Testis (tissue), 3 donors: ENCODE measurements around the gene C14orf93. TPM values are rescaled to one million over a fixed set of nuclear protein-coding genes. Genes with fewer than 3 reads are reported as not detected.

Experiments used
- DNase-seq: peaks from one replicate; pipeline ENCODE4 v3.0.0-alpha.2; 2019
- H3K27ac ChIP-seq, 2 donors: fragments of 200-600 bp; sonication (generic); one replicate each; pipeline ENCODE4 v1.5.1; 2019
- H3K27me3 ChIP-seq: fragments of 200-600 bp; sonication (generic); one replicate; pipeline ENCODE4 v1.5.1; 2019
- H3K36me3 ChIP-seq: fragments of 200-600 bp; sonication (generic); one replicate; pipeline ENCODE4 v1.5.1; 2017; ENCODE audit warnings: low read depth; ENCODE audit errors: missing control alignments
- H3K4me1 ChIP-seq: fragments of 200-600 bp; sonication (generic); one replicate; pipeline ENCODE4 v1.5.1; 2019
- H3K4me3 ChIP-seq, 2 donors: fragments of 200-600 bp; sonication (generic); one replicate each; pipeline ENCODE4 v1.5.1; 2017 to 2019
- H3K9me3 ChIP-seq: fragments of 200-600 bp; sonication (generic); one replicate; pipeline ENCODE4 v1.5.1; 2017
- POLR2A ChIP-seq: fragments of 450-650 bp; IDR thresholded peaks from one replicate; pipeline ENCODE4 v1.6.1; 2017; ENCODE audit warnings: antibody characterized with exemption, mild to moderate bottlenecking, moderate library complexity
- WGBS, 2 donors: methylation state at CpG; one replicate each; pipeline ENCODE4 v1.1.5; 2018; 5-methylcytosine and 5-hydroxymethylcytosine counted together
- intact Hi-C: fragments of 100-400 bp; cut with DNase I; formaldehyde crosslinking; loops from one replicate; pipeline ENCODE4 v1.15.1; 2023; ENCODE audit warnings: low total_unique reads
- polyA plus RNA-seq: library from polyadenylated mRNA; stranded (reverse); fragments of 350-450 nt; fragmentation: Illumina TruSeq; extraction: RNeasy Lipid Tissue Mini Kit (QIAGEN cat#74804); gene quantifications from one replicate; pipeline ENCODE4 v1.2.3, GENCODE V29; 2014; ENCODE audit warnings: low read depth, low replicate concordance; ENCODE audit not compliant: insufficient read depth
- total RNA-seq, 2 donors: library from RNA; depleted of rRNA; stranded (reverse); fragments of >200 nt; gene quantifications; one replicate each; pipeline ENCODE4 v1.2.3, GENCODE V29; 2016
- TF ChIP-seq, protein P1 (sequence below), 3 experiments: fragments of 450-650 bp in 2 of 3; fragments of 200-600 bp in 1 of 3; sonication (generic) in 1 of 3; IDR thresholded peaks; one replicate each; pipeline ENCODE4 v1.5.1; 2016 to 2019; ENCODE audit warnings: antibody characterized with exemption in 3 of 3, mild to moderate bottlenecking in 2 of 3, moderate library complexity in 1 of 3

Gene C14orf93
- total and polyA plus RNA-seq, 3 donors from 2014 or later = 4.5 to 17.5 (median 12.5) TPM

DNA sequence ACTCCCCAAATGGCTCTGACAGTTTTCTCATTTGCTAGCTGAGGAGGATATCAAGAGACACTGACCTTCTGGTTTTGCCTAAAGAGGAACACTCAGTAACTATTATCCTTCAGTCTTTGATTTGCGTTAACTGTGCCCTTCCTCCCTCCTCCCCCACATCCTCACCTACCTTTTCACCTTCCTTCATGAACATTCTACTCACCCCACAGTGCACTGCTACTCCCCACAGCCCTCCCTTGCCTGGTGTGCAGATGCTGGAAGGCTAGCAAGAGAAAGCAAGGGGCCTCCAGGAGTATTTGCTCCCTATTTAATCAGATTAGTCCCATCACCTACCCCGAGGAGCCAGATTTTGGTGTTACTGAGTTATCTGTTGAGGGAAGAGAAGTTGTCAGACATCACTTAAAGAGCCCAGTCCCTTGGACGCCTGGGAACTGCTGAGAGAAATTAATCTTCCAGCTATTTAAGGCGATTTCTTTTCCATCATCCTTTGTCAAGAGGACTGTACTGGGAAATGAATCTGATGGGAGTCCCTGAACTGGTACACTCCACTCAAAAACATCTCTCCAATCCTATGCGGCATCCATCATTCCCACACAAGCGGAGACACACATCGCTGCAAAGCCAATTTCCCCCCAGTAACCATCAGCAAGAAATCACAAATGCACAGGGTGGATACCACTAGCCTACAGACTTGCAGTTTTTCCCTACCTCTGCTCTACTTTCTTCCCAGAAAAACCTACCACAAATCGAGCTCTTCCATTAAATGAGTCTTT is 13.3 kb upstream of the C14orf93 start:
- no peak for TF ChIP-seq POLR2A
- TF ChIP-seq, protein P1, sequence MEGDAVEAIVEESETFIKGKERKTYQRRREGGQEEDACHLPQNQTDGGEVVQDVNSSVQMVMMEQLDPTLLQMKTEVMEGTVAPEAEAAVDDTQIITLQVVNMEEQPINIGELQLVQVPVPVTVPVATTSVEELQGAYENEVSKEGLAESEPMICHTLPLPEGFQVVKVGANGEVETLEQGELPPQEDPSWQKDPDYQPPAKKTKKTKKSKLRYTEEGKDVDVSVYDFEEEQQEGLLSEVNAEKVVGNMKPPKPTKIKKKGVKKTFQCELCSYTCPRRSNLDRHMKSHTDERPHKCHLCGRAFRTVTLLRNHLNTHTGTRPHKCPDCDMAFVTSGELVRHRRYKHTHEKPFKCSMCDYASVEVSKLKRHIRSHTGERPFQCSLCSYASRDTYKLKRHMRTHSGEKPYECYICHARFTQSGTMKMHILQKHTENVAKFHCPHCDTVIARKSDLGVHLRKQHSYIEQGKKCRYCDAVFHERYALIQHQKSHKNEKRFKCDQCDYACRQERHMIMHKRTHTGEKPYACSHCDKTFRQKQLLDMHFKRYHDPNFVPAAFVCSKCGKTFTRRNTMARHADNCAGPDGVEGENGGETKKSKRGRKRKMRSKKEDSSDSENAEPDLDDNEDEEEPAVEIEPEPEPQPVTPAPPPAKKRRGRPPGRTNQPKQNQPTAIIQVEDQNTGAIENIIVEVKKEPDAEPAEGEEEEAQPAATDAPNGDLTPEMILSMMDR (IDR thresholded peaks at IDR 0.05) = no peak
- no peaks in the 10 kb centered on the region for H3K4me1 ChIP-seq
- WGBS, 2 donors = 73 to 77% methylated on average over 8 of the region's 8 CpGs

GRCh38 chr14:23021889-23022442 is 12.0 kb upstream of the C14orf93 start:
- 62 to 71% methylated on average over 7 of the region's 7 CpGs for WGBS, 2 donors

More for the DNA sequence above, 13.3 kb upstream of the C14orf93 start:
- no peak overlapping the region for H3K27ac ChIP-seq
- no peaks in the 10 kb centered on the region for H3K9me3 ChIP-seq
- intact Hi-C loops = no loop called here
- no peaks in the 10 kb centered on the region for H3K36me3 ChIP-seq
- no peaks in the 10 kb centered on the region for H3K27me3 ChIP-seq
- no peak for DNase-seq
- H3K4me3 ChIP-seq = no peak overlapping the region

DNA sequence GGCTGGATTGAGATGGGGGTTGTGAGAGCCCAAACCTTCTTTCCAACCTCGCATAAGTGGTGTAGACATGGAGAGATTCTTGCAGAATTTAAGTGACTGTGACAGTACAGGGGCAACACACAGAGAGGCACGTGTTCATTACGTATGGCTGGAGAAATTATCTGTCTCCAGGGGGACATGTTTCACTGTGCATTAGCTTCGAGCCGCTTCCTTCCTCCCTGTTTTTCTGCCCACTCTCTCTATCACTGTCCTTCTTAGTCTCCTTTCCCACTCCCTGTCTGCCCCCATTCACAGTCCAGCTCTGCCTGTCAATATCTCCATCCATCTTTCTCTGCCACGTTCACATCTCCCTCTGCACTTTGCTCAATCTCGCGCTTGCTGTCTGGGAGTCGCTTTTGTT is 11.5 kb upstream of the C14orf93 start:
- no peaks in the 10 kb centered on the region for H3K9me3 ChIP-seq
- no peak overlapping the region for H3K4me3 ChIP-seq
- H3K36me3 ChIP-seq = no peaks in the 10 kb centered on the region
- no peaks in the 10 kb centered on the region for H3K27me3 ChIP-seq
- WGBS, 2 donors = 81 to 84% methylated on average over 9 of the region's 9 CpGs
- DNase-seq = no peak
- H3K27ac ChIP-seq = no peak overlapping the region
- TF ChIP-seq, protein P1 (IDR thresholded peaks at IDR 0.05) = no peak
- TF ChIP-seq POLR2A = no peak
- intact Hi-C loops = no loop called here
- H3K4me1 ChIP-seq = no peaks in the 10 kb centered on the region

More at GRCh38 chr14:23021889-23022442, 12.0 kb upstream of the C14orf93 start:
- Histone ChIP-seq H3K36me3 (no peaks in the 10 kb centered on the region), H3K27me3 (no peaks in the 10 kb centered on the region), H3K27ac (no peak overlapping the region), H3K4me3 (no peak overlapping the region), H3K9me3 (no peaks in the 10 kb centered on the region), H3K4me1 (no peaks in the 10 kb centered on the region)
- TF ChIP-seq, protein P1 (IDR thresholded peaks at IDR 0.05) = no peak
- TF ChIP-seq POLR2A = no peak
- DNase-seq = no peak
- intact Hi-C loops = no loop called here

- 92 to 94% methylated on average over 7 of the region's 7 CpGs for WGBS, 2 donors
- H3K4me1 ChIP-seq = no peaks in the 10 kb centered on the region
- intact Hi-C loops = no loop called here
- no peak for TF ChIP-seq POLR2A
- TF ChIP-seq, protein P1 (IDR thresholded peaks at IDR 0.05) = no peak
- no peak overlapping the region for H3K27ac ChIP-seq
- H3K9me3 ChIP-seq = no peaks in the 10 kb centered on the region
- H3K27me3 ChIP-seq = no peaks in the 10 kb centered on the region
- no peaks in the 10 kb centered on the region for H3K36me3 ChIP-seq
- DNase-seq = no peak
- no peak overlapping the region for H3K4me3 ChIP-seq
Measured at GRCh38 chr14:23020143-23021128, 10.5 kb upstream of the C14orf93 start.
